ENCODE measurements around the gene PRKCG.
"Not testable (repeated sequence)": the region's sequence is repeated elsewhere in the genome, so short reads cannot be mapped to it uniquely, and the experiment has no call there.

Gene PRKCG

GRCh38 chr19:53865918-53866864 lies 15.8 kb upstream of the PRKCG start:
- Histone ChIP-seq H3K36me3 (ENCODE audit: control insufficient read depth, insufficient read depth, low read length, severe bottlenecking) (no peaks in the 10 kb centered on the region), H3K4me3 (ENCODE audit: low read length) (peak overlapping the region; percentile 76), H3K9me3 (ENCODE audit: control insufficient read depth, low read length) (no peaks in the 10 kb centered on the region), H3K9ac (ENCODE audit: low read length) (peak overlapping the region; percentile 85), H3K27me3 (replicated peaks; ENCODE audit: control insufficient read depth, insufficient read depth, low read length) (no peaks in the 10 kb centered on the region), H3K4me1 (ENCODE audit: control insufficient read depth, insufficient read depth, low read length) (peaks cover 14% of the 10 kb centered on the region)
- peak; percentile 92 for DNase-seq (ENCODE audit: low read depth)

GRCh38 chr19:53866865-53867224 lies 15.2 kb upstream of the PRKCG start:
- H3K9ac ChIP-seq (ENCODE audit: low read length): peak overlapping the region; percentile 85
- H3K36me3 ChIP-seq (ENCODE audit: control insufficient read depth, insufficient read depth, low read length, severe bottlenecking): no peaks in the 10 kb centered on the region
- peak; percentile 43 for DNase-seq (ENCODE audit: low read depth)
- H3K9me3 ChIP-seq (ENCODE audit: control insufficient read depth, low read length): no peaks in the 10 kb centered on the region
- peaks cover 14% of the 10 kb centered on the region for H3K4me1 ChIP-seq (ENCODE audit: control insufficient read depth, insufficient read depth, low read length)
- H3K27me3 ChIP-seq (replicated peaks; ENCODE audit: control insufficient read depth, insufficient read depth, low read length): no peaks in the 10 kb centered on the region
- H3K4me3 ChIP-seq (ENCODE audit: low read length): peak overlapping the region; percentile 76

GRCh38 chr19:53867225-53868090 lies 14.5 kb upstream of the PRKCG start, which contains the start of gene MYADM:
Gene MYADM (plus strand): TSS chr19:53867883. CDS start chr19:53873530, 5,647 bp downstream.
- Histone ChIP-seq H3K27me3 (replicated peaks; ENCODE audit: control insufficient read depth, insufficient read depth, low read length) (no peaks in the 10 kb centered on the region), H3K4me1 (ENCODE audit: control insufficient read depth, insufficient read depth, low read length) (peaks cover 14% of the 10 kb centered on the region), H3K4me3 (ENCODE audit: low read length) (peak within 1 kb of the TSS; percentile 86), H3K9ac (ENCODE audit: low read length) (peak within 1 kb of the TSS; percentile 88), H3K9me3 (ENCODE audit: control insufficient read depth, low read length) (no peaks in the 10 kb centered on the region), H3K36me3 (ENCODE audit: control insufficient read depth, insufficient read depth, low read length, severe bottlenecking) (no peaks in the 10 kb centered on the region)
- DNase-seq (ENCODE audit: low read depth): peak; percentile 100

- Histone ChIP-seq H3K9me3 (ENCODE audit: control insufficient read depth, low read length) (no peaks in the 10 kb centered on the region), H3K9ac (ENCODE audit: low read length) (peak overlapping the region; percentile 88), H3K36me3 (ENCODE audit: control insufficient read depth, insufficient read depth, low read length, severe bottlenecking) (peaks cover 1% of the 10 kb centered on the region), H3K4me1 (ENCODE audit: control insufficient read depth, insufficient read depth, low read length) (peaks cover 14% of the 10 kb centered on the region), H3K27me3 (replicated peaks; ENCODE audit: control insufficient read depth, insufficient read depth, low read length) (no peaks in the 10 kb centered on the region), H3K4me3 (ENCODE audit: low read length) (peak overlapping the region; percentile 86)
- DNase-seq (ENCODE audit: low read depth): peak; percentile 89
Measured at GRCh38 chr19:53868091-53868891, 13.7 kb upstream of the PRKCG start.

GRCh38 chr19:53868892-53869804 lies 12.8 kb upstream of the PRKCG start:
- H3K27me3 ChIP-seq (replicated peaks; ENCODE audit: control insufficient read depth, insufficient read depth, low read length): no peaks in the 10 kb centered on the region
- peak overlapping the region; percentile 86 for H3K4me3 ChIP-seq (ENCODE audit: low read length)
- peaks cover 14% of the 10 kb centered on the region for H3K4me1 ChIP-seq (ENCODE audit: control insufficient read depth, insufficient read depth, low read length)
- DNase-seq (ENCODE audit: low read depth): peak; percentile 93
- no peaks in the 10 kb centered on the region for H3K9me3 ChIP-seq (ENCODE audit: control insufficient read depth, low read length)
- H3K9ac ChIP-seq (ENCODE audit: low read length): peak overlapping the region; percentile 88
- H3K36me3 ChIP-seq (ENCODE audit: control insufficient read depth, insufficient read depth, low read length, severe bottlenecking): peaks cover 10% of the 10 kb centered on the region

GRCh38 chr19:53869805-53870484 lies 12.1 kb upstream of the PRKCG start:
- H3K9ac ChIP-seq (ENCODE audit: low read length): peak overlapping the region; percentile 88
- not testable (repeated sequence) for DNase-seq (ENCODE audit: low read depth); H3K9me3 ChIP-seq (ENCODE audit: control insufficient read depth, low read length); H3K27me3 ChIP-seq (replicated peaks; ENCODE audit: control insufficient read depth, insufficient read depth, low read length)
- H3K4me3 ChIP-seq (ENCODE audit: low read length): peak overlapping the region; percentile 86
- H3K4me1 ChIP-seq (ENCODE audit: control insufficient read depth, insufficient read depth, low read length): peaks cover 12% of the 10 kb centered on the region
- peaks cover 15% of the 10 kb centered on the region for H3K36me3 ChIP-seq (ENCODE audit: control insufficient read depth, insufficient read depth, low read length, severe bottlenecking)

GRCh38 chr19:53870485-53870844 lies 11.5 kb upstream of the PRKCG start:
- H3K36me3 ChIP-seq (ENCODE audit: control insufficient read depth, insufficient read depth, low read length, severe bottlenecking): peaks cover 16% of the 10 kb centered on the region
- DNase-seq (ENCODE audit: low read depth): no peak
- H3K9ac ChIP-seq (ENCODE audit: low read length): peak overlapping the region; percentile 51
- H3K27me3 ChIP-seq (replicated peaks; ENCODE audit: control insufficient read depth, insufficient read depth, low read length): no peaks in the 10 kb centered on the region
- H3K4me3 ChIP-seq (ENCODE audit: low read length): peak overlapping the region; percentile 47
- H3K9me3 ChIP-seq (ENCODE audit: control insufficient read depth, low read length): no peaks in the 10 kb centered on the region
- peaks cover 8% of the 10 kb centered on the region for H3K4me1 ChIP-seq (ENCODE audit: control insufficient read depth, insufficient read depth, low read length)

- Histone ChIP-seq H3K9ac (ENCODE audit: low read length) (no peak overlapping the region), H3K9me3 (ENCODE audit: control insufficient read depth, low read length) (no peaks in the 10 kb centered on the region), H3K36me3 (ENCODE audit: control insufficient read depth, insufficient read depth, low read length, severe bottlenecking) (peaks cover 22% of the 10 kb centered on the region), H3K4me3 (ENCODE audit: low read length) (no peak overlapping the region), H3K27me3 (replicated peaks; ENCODE audit: control insufficient read depth, insufficient read depth, low read length) (no peaks in the 10 kb centered on the region), H3K4me1 (ENCODE audit: control insufficient read depth, insufficient read depth, low read length) (peaks cover 4% of the 10 kb centered on the region)
- no peak for DNase-seq (ENCODE audit: low read depth)
Measured at GRCh38 chr19:53871454-53871853, 10.5 kb upstream of the PRKCG start.

- H3K4me1 ChIP-seq (ENCODE audit: control insufficient read depth, insufficient read depth, low read length): no peaks in the 10 kb centered on the region
- H3K9ac ChIP-seq (ENCODE audit: low read length): no peak overlapping the region
- H3K27me3 ChIP-seq (replicated peaks; ENCODE audit: control insufficient read depth, insufficient read depth, low read length): no peaks in the 10 kb centered on the region
- peaks cover 22% of the 10 kb centered on the region for H3K36me3 ChIP-seq (ENCODE audit: control insufficient read depth, insufficient read depth, low read length, severe bottlenecking)
- no peaks in the 10 kb centered on the region for H3K9me3 ChIP-seq (ENCODE audit: control insufficient read depth, low read length)
- H3K4me3 ChIP-seq (ENCODE audit: low read length): no peak overlapping the region
- no peak for DNase-seq (ENCODE audit: low read depth)
Measured at GRCh38 chr19:53872762-53873161, 9.2 kb upstream of the PRKCG start.
